Measurements from ENCODE around the gene SLC11A2. TPM values are rescaled to one million over a fixed set of nuclear protein-coding genes. Genes with fewer than 3 reads are reported as not detected.

Gene SLC11A2
- total RNA-seq, 1 donor from 2014 or later = 47.3 TPM

DNA sequence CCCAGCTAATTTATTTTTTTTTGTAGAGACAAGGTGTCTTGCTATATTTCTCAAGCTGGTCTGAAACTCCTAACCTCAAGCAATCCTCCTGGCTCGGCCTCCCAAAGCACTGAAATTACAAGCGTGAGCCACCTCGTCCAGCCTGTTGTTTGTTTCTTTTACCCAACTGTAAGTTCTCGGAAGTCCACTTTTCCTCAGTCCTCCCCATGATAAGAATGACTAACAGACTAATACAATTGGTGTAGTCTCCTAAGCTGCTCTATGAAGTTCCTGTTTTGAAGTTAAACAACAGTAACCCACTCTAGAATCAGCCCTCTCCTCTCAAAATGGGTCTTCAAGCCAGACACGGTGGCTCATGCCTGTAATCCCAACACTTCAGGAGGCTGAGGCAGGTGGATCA is 37.3 kb downstream of the SLC11A2 start:
- H3K27ac Mint-ChIP-seq (ENCODE audit: unreplicated experiment) = no peak overlapping the region
- no peaks in the 10 kb centered on the region for H3K9me3 Mint-ChIP-seq (ENCODE audit: unreplicated experiment)
- peaks cover 26% of the 10 kb centered on the region for H3K36me3 Mint-ChIP-seq (ENCODE audit: low read depth, unreplicated experiment)

DNA sequence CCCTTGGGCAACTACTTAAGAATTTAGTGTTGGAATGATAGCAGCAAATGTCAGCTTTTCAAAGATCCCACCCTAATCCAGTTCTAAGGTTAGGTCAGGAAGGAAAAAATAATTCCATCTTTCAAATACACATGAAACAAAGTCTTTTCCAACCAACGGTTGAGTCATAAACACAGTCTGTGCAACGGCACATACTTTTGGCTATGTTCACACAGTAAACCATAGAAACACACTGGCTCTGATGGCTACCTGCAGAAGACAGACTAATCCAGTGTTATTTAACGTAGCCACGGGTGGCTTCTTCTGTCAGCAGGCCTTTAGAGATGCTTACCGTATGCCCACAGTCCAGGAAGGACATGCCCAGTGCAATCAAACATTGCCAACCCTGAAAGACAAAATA is 38.1 kb downstream of the SLC11A2 start:
- no peak overlapping the region for H3K27ac Mint-ChIP-seq (ENCODE audit: unreplicated experiment)
- H3K9me3 Mint-ChIP-seq (ENCODE audit: unreplicated experiment) = no peaks in the 10 kb centered on the region

More for the DNA sequence above, 37.3 kb downstream of the SLC11A2 start:
- Mint-ChIP-seq H3K27me3 (ENCODE audit: unreplicated experiment) (no peaks in the 10 kb centered on the region), H3K4me3 (ENCODE audit: unreplicated experiment) (no peak overlapping the region), H3K4me1 (ENCODE audit: unreplicated experiment) (peaks cover 21% of the 10 kb centered on the region)
- no peak for DNase-seq (ENCODE audit: low spot score)
- no peak for TF ChIP-seq CTCF (IDR thresholded peaks at IDR 0.05; ENCODE audit: unreplicated experiment)

DNA sequence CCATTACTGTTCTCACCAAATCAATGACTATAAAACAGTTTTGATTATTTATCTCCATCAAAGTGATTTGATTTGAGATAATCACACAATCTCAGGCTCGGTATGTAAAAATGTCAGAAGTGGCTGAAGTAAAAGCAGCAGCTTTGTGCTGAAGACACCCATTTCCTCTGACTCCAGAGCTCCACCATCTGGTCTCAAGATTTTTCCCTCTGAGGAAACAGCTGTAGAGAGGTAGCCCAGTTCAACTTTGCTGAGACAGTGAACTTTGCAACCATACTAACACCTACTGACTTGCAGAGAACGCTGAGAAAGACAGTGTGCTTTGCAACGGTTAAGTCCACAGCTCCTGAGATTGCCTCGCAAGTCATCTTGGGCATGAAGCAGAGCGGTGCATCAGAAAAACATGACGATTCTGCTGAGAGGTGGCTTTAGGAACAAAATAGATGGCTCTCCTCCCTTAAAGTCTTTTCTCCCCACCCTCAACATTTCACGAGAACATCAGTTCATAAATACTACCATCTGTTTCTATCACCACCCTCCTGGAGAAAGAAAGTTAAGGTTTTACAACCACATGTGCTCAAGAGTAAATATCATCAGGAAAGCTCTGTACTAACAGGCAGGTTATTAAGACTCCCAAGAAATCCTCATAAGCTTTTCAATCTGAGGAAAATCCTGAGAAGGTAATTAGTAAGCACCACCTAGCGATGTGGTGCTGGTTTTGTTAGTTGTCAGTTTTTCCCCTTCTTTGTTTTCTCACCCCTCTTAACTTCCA is 39.0 kb downstream of the SLC11A2 start:
- H3K9me3 Mint-ChIP-seq (ENCODE audit: unreplicated experiment) = no peaks in the 10 kb centered on the region
- DNase-seq (ENCODE audit: low spot score) = peak; percentile 47
- H3K4me1 Mint-ChIP-seq (ENCODE audit: unreplicated experiment) = peaks cover 21% of the 10 kb centered on the region
- TF ChIP-seq CTCF (IDR thresholded peaks at IDR 0.05; ENCODE audit: unreplicated experiment) = no peak
- H3K36me3 Mint-ChIP-seq (ENCODE audit: low read depth, unreplicated experiment) = peaks cover 25% of the 10 kb centered on the region
- H3K4me3 Mint-ChIP-seq (ENCODE audit: unreplicated experiment) = no peak overlapping the region
- peaks cover 1% of the 10 kb centered on the region for H3K27me3 Mint-ChIP-seq (ENCODE audit: unreplicated experiment)
- H3K27ac Mint-ChIP-seq (ENCODE audit: unreplicated experiment) = no peak overlapping the region

More for the DNA sequence above, 38.1 kb downstream of the SLC11A2 start:
- Mint-ChIP-seq H3K27me3 (ENCODE audit: unreplicated experiment) (no peaks in the 10 kb centered on the region), H3K4me1 (ENCODE audit: unreplicated experiment) (peaks cover 21% of the 10 kb centered on the region), H3K36me3 (ENCODE audit: low read depth, unreplicated experiment) (peaks cover 26% of the 10 kb centered on the region), H3K4me3 (ENCODE audit: unreplicated experiment) (no peak overlapping the region)
- no peak for TF ChIP-seq CTCF (IDR thresholded peaks at IDR 0.05; ENCODE audit: unreplicated experiment)
- no peak for DNase-seq (ENCODE audit: low spot score)

DNA sequence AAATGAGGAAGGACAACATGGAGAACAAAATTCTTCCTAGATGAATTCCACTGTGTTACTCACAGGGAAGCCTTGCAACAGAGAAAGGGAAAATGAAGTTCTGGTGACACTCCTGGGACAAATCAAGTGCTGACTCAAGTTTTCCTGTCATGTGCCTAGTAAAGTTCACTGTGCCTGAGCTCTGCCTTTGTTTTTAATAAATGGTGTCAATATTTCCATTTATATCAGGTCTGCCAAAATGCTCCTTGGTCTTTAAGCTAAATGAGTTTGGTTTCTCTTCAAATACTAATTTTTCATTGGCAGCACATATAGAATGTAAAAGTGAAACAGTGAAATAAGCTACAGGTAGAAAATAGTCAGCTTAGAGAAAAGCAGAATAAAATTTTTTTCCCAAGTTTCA is 40.9 kb downstream of the SLC11A2 start:
- no peak for DNase-seq (ENCODE audit: low spot score)
- no peak overlapping the region for H3K4me3 Mint-ChIP-seq (ENCODE audit: unreplicated experiment)
- peaks cover 8% of the 10 kb centered on the region for H3K36me3 Mint-ChIP-seq (ENCODE audit: low read depth, unreplicated experiment)
- H3K27ac Mint-ChIP-seq (ENCODE audit: unreplicated experiment) = peak overlapping the region; percentile 15
- peaks cover 1% of the 10 kb centered on the region for H3K27me3 Mint-ChIP-seq (ENCODE audit: unreplicated experiment)
- no peak for TF ChIP-seq CTCF (IDR thresholded peaks at IDR 0.05; ENCODE audit: unreplicated experiment)
- H3K9me3 Mint-ChIP-seq (ENCODE audit: unreplicated experiment) = no peaks in the 10 kb centered on the region
- peaks cover 21% of the 10 kb centered on the region for H3K4me1 Mint-ChIP-seq (ENCODE audit: unreplicated experiment)

- Mint-ChIP-seq H3K4me1 (ENCODE audit: unreplicated experiment) (peaks cover 21% of the 10 kb centered on the region), H3K4me3 (ENCODE audit: unreplicated experiment) (no peak overlapping the region), H3K36me3 (ENCODE audit: low read depth, unreplicated experiment) (peaks cover 8% of the 10 kb centered on the region), H3K27me3 (ENCODE audit: unreplicated experiment) (peaks cover 1% of the 10 kb centered on the region), H3K9me3 (ENCODE audit: unreplicated experiment) (no peaks in the 10 kb centered on the region), H3K27ac (ENCODE audit: unreplicated experiment) (peak overlapping the region; percentile 15)
- no peak for DNase-seq (ENCODE audit: low spot score)
- no peak for TF ChIP-seq CTCF (IDR thresholded peaks at IDR 0.05; ENCODE audit: unreplicated experiment)
Observed at GRCh38 chr12:50984586-50985298, 41.4 kb downstream of the SLC11A2 start.
